Fibroblast of mammary gland (primary cell): Measurements from ENCODE around the gene CBLB.

Source experiments
- DNase-seq: peaks from one replicate; pipeline ENCODE4 v3.0.0-alpha.2; 2010; ENCODE audit warnings: low read depth
- H3K4me3 ChIP-seq: 2 replicates; pipeline ENCODE4 v1.5.1; 2011; ENCODE audit warnings: low read depth, mild to moderate bottlenecking, low read length, moderate library complexity; ENCODE audit not compliant: control insufficient read depth
- TF ChIP-seq, protein P1 (sequence below): conservative IDR thresholded peaks from 2 replicates; pipeline ENCODE4 v1.5.1; 2011; ENCODE audit warnings: low read depth, low read length, inconsistent platforms; ENCODE audit not compliant: control insufficient read depth, insufficient read depth

Gene CBLB

DNA sequence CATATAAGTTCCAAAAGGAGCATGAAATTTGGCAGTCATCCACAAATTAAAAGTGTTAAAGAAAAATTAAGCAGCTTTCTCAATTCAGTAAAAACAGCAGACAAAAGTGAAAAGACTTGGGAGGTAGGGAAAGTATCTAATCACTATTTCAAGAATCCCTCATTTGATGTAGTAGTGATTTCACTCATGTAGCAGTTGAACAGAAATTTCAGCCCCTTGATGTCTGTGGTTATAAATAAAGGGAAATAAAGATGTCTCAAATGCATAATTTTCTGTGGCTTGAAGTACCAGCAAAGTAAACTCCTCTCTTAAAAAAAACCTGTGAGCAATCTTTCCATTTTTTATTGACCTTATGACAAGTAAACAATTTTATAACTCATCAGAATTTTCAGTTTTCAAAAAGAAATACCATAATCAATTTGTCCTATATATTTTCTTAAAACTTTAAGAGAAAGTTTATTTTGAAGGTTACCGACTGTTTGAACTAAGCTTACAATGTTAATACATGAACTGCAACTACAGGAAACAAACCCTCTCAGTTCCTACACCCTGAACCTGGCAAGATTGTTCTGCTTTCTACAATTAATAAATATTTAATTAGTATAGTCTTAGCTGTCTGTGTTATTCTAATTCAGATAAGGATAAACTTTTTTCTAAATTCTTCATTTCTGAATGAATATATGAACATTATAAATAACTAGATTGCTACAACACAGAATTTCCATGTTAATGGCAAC, 94.2 kb downstream of the CBLB start:
- no peak for DNase-seq
- no peak overlapping the region for H3K4me3 ChIP-seq
- TF ChIP-seq, protein P1, sequence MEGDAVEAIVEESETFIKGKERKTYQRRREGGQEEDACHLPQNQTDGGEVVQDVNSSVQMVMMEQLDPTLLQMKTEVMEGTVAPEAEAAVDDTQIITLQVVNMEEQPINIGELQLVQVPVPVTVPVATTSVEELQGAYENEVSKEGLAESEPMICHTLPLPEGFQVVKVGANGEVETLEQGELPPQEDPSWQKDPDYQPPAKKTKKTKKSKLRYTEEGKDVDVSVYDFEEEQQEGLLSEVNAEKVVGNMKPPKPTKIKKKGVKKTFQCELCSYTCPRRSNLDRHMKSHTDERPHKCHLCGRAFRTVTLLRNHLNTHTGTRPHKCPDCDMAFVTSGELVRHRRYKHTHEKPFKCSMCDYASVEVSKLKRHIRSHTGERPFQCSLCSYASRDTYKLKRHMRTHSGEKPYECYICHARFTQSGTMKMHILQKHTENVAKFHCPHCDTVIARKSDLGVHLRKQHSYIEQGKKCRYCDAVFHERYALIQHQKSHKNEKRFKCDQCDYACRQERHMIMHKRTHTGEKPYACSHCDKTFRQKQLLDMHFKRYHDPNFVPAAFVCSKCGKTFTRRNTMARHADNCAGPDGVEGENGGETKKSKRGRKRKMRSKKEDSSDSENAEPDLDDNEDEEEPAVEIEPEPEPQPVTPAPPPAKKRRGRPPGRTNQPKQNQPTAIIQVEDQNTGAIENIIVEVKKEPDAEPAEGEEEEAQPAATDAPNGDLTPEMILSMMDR = no peak

DNA sequence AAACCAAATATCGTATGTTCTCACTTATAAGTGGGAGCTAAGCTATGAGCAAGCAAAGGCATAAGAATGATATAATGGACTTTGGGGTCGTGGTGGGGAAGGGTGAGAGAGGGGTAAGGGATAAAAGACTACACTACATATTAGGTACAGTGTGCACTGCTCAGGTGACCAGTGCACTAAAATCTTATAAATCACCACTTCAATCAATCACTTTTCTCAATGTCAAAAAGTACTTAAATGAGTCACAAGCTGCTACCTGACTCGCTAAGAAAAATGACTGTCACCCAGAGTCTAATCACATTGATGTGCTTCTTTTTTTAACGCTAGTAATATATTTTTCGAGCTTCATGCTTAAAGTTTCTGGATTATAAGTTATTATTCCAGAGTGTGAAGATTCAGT, 95.5 kb downstream of the CBLB start:
- no peak overlapping the region for H3K4me3 ChIP-seq
- TF ChIP-seq, protein P1 = no peak
- DNase-seq = no peak

DNA sequence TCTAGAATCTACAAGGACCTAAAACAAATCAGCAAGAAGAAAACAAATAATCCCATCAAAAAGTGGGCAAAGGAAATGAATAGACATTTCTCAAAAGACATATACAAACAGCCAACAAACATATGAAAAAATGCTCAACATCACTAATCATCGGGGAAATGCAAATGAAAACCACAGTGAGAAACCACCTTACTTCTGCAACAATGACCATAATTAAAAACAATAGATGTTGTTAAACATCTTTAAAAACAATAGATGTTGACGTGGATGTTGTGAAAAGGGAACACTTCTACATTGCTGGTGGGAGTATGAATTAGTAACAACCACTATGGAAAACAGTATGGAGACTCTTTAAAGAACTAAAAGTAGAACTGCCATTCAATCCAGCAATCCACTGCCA, 96.2 kb downstream of the CBLB start:
- no peak for DNase-seq
- TF ChIP-seq, protein P1 = no peak
- H3K4me3 ChIP-seq = no peak overlapping the region

DNA sequence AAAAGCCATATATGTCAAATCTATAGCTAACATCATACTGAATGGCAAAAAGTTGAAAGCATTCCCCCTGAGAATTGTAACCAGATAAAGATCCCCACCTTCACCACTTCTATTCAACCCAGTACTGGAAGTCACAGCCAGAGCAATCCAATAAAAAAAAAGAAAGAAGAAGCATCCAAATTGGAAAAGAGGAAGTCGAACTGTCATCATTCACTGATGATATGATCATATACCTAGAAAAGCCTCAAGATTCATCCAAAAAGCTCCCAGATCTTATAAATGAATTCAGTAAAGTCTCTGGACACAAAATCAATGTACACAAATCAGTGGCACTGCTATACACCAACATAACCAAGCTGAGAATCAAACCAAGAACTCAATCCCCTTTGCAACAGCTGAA, 97.4 kb downstream of the CBLB start:
- DNase-seq = no peak
- TF ChIP-seq, protein P1 = no peak
- no peak overlapping the region for H3K4me3 ChIP-seq

DNA sequence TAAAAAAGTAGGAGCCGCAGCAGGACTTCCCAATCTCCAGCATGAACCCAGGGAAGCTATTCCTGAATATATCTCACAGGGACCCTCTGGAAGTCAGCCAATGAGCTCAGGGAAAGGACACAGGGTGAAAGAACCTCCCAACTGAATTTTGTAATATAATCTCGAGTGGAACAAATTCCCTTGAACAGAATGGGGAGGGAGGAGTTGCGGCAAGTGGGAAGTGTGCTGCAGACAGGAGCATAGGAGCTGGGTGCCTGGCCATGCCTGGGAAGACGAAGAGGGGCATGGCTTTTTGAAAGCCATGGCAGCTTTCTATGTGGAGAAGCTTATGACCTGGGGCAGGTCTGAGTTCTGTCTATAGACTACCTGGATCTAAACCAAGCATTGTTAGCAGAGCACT, 98.4 kb downstream of the CBLB start:
- H3K4me3 ChIP-seq = no peak overlapping the region
- TF ChIP-seq, protein P1 = no peak
- DNase-seq = no peak

DNA sequence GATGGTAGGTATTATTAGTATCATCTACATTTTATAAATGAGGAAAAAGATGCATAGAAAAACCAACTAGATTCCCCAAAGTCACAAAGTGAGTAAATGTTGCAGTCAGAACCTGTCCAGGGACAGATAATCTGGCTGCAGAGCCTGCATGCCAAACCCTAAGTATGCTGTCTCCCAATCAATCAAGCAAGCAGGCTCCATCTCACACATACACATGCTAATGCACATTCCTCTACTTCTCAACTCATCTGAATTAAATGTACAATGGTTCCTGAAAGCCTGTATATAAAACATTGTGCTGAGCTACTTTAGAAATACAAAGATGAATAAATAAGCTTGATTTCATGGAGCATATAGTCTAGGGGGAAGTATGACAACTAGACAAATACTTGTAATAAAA, 101.0 kb downstream of the CBLB start:
- TF ChIP-seq, protein P1 = no peak
- H3K4me3 ChIP-seq = no peak overlapping the region
- no peak for DNase-seq
